Osteocyte (in vitro differentiated cells): Measurements from ENCODE around the gene CRYBG1. TPM values are rescaled to one million over a fixed set of nuclear protein-coding genes. Genes with fewer than 3 reads are reported as not detected.
"Not testable (repeated sequence)": the region's sequence is repeated elsewhere in the genome, so short reads cannot be mapped to it uniquely, and the experiment has no call there.

Experiments used
- DNase-seq: peaks from one replicate; pipeline ENCODE4 v3.0.0; 2021; ENCODE audit warnings: mixed read lengths; ENCODE audit not compliant: unreplicated experiment; ENCODE audit errors: extremely low spot score
- H3K27ac Mint-ChIP-seq: one replicate; pipeline ENCODE4 v1.8.0; 2021; ENCODE audit warnings: mild to moderate bottlenecking, mixed read lengths; ENCODE audit not compliant: unreplicated experiment
- H3K27me3 Mint-ChIP-seq: one replicate; pipeline ENCODE4 v1.8.0; 2021; ENCODE audit warnings: mixed read lengths; ENCODE audit not compliant: unreplicated experiment
- H3K36me3 Mint-ChIP-seq: one replicate; pipeline ENCODE4 v1.8.0; 2021; ENCODE audit warnings: mixed read lengths; ENCODE audit not compliant: unreplicated experiment
- H3K4me1 Mint-ChIP-seq: one replicate; pipeline ENCODE4 v1.8.0; 2021; ENCODE audit warnings: mixed read lengths; ENCODE audit not compliant: unreplicated experiment
- H3K4me3 Mint-ChIP-seq: one replicate; pipeline ENCODE4 v1.8.0; 2021; ENCODE audit warnings: mild to moderate bottlenecking, moderate library complexity, mixed read lengths; ENCODE audit not compliant: unreplicated experiment
- H3K9me3 Mint-ChIP-seq: one replicate; pipeline ENCODE4 v1.8.0; 2021; ENCODE audit warnings: mixed read lengths; ENCODE audit not compliant: unreplicated experiment
- total RNA-seq: library from RNA; stranded (reverse); gene quantifications from 2 replicates; pipeline ENCODE4 v1.2.1, GENCODE V29; 2021
- TF ChIP-seq, protein P1 (sequence below): fragments of 200-600 bp; sonication (generic); IDR thresholded peaks from 2 replicates; pipeline ENCODE4 v1.5.0; 2021; ENCODE audit warnings: antibody characterized with exemption, mild to moderate bottlenecking, moderate library complexity

Gene CRYBG1
- total RNA-seq, 1 donor from 2014 or later: 2.4 TPM

DNA sequence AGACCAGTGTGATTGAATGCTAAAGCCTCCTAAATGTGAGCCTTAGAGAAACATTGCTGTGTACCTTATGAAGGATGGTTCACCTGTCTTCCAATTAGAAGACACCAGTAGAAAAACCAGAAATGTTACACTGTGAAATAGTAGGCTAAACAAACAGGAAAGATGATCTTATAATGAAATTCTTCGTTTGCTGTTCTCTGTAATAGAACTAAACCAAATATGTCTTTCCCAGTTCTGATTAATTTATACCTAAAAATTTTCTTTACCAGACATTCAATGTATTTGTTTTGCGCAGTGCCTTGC is 154.0 kb downstream of the CRYBG1 start:
- H3K27ac Mint-ChIP-seq: no peak overlapping the region

DNA sequence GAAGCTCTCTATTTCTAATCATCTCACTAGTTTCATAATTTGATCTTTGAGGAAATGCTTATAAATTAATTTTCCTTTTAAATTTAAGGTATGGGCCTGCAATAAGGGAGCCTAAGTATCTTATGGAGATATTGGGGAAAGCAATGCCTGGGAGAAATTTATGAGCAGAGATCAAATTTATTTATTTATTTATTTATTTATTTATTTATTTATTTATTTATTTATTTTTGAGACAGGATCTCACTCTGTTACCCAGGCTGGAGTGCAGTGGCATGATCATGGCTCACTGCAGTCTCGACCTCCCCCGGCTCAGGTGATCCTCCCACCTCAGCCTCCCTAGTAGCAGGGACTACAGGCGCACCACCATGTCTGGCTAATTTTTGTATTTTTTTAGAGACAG is 155.1 kb downstream of the CRYBG1 start:
- H3K27me3 Mint-ChIP-seq, H3K36me3 Mint-ChIP-seq, H3K9me3 Mint-ChIP-seq, H3K27ac Mint-ChIP-seq, H3K4me3 Mint-ChIP-seq, DNase-seq: not testable (repeated sequence)
- peaks cover 34% of the 10 kb centered on the region for H3K4me1 Mint-ChIP-seq

More for the DNA sequence above, 154.0 kb downstream of the CRYBG1 start:
- TF ChIP-seq, protein P1, sequence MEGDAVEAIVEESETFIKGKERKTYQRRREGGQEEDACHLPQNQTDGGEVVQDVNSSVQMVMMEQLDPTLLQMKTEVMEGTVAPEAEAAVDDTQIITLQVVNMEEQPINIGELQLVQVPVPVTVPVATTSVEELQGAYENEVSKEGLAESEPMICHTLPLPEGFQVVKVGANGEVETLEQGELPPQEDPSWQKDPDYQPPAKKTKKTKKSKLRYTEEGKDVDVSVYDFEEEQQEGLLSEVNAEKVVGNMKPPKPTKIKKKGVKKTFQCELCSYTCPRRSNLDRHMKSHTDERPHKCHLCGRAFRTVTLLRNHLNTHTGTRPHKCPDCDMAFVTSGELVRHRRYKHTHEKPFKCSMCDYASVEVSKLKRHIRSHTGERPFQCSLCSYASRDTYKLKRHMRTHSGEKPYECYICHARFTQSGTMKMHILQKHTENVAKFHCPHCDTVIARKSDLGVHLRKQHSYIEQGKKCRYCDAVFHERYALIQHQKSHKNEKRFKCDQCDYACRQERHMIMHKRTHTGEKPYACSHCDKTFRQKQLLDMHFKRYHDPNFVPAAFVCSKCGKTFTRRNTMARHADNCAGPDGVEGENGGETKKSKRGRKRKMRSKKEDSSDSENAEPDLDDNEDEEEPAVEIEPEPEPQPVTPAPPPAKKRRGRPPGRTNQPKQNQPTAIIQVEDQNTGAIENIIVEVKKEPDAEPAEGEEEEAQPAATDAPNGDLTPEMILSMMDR: no peak
- no peaks in the 10 kb centered on the region for H3K9me3 Mint-ChIP-seq
- DNase-seq: no peak
- no peaks in the 10 kb centered on the region for H3K36me3 Mint-ChIP-seq
- H3K4me1 Mint-ChIP-seq: peaks cover 36% of the 10 kb centered on the region
- no peak overlapping the region for H3K4me3 Mint-ChIP-seq
- H3K27me3 Mint-ChIP-seq: peaks cover 12% of the 10 kb centered on the region

DNA sequence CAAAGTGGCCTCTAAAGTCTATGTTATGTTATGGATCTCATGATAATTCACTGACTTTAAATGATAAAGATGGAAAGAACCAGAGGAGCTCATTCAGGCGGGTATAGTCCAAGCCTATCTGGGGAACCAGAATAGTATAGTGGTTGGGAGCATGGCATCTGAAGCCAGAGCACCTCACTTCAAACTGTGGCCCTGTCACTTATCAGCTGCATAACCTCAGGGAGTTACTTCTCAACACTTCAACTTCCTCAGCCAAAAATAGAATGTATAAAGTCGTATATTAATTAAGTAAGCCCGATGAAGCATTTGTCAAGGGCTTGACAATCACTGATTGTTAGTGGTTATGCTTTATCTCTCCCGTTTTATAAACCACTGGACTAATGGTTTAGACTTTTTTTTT is 156.1 kb downstream of the CRYBG1 start:
- H3K27ac Mint-ChIP-seq: no peak overlapping the region
- peaks cover 28% of the 10 kb centered on the region for H3K4me1 Mint-ChIP-seq
- H3K36me3 Mint-ChIP-seq: no peaks in the 10 kb centered on the region
- TF ChIP-seq, protein P1: no peak
- no peaks in the 10 kb centered on the region for H3K27me3 Mint-ChIP-seq
- H3K9me3 Mint-ChIP-seq: no peaks in the 10 kb centered on the region
- no peak for DNase-seq
- no peak overlapping the region for H3K4me3 Mint-ChIP-seq

DNA sequence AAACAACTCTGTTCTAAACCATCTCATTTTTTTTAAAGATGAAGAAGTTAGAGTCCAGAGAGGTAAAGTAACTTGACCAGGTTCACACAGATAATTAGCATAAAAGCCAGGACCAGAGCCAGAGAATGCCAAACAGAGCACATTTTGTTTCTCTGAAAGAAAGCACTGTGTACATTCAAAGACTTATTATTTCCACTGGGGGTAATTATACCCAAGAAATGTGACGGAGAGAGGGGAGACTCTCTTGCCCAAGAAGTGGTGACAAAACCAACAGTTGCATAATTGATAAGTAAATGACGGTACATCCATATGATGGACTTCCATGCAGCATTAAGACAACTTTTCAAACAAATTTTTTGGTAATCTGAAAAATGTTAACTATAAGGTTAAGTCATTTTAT is 157.2 kb downstream of the CRYBG1 start:
- Mint-ChIP-seq H3K27ac (no peak overlapping the region), H3K4me1 (peaks cover 25% of the 10 kb centered on the region), H3K9me3 (no peaks in the 10 kb centered on the region), H3K27me3 (no peaks in the 10 kb centered on the region), H3K36me3 (no peaks in the 10 kb centered on the region), H3K4me3 (no peak overlapping the region)
- DNase-seq: no peak
- TF ChIP-seq, protein P1: no peak

DNA sequence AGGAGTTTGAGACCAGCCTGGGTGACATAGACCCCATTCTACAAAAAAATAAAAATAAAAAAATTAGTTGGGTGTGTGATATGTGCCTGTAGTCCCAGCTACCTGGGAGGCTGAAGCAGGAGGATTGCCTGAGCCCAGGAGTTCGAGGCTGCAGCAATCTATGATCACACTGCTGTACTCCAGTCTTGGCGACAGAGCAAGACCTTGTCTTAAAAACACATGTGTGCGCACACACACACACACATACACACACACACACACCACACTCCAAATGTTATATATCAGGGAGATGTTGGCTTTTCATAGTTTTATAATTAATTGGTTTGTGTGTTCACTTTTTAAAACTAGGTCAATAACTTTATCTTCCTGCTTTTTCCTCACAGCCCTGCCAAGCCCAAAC is 158.2 kb downstream of the CRYBG1 start:
- Mint-ChIP-seq H3K4me1 (peaks cover 19% of the 10 kb centered on the region), H3K9me3 (no peaks in the 10 kb centered on the region), H3K36me3 (no peaks in the 10 kb centered on the region), H3K27ac (peak overlapping the region; percentile 83), H3K27me3 (no peaks in the 10 kb centered on the region), H3K4me3 (no peak overlapping the region)
- DNase-seq: no peak
- TF ChIP-seq, protein P1: no peak
